T follicular helper cell (primary cell): ENCODE data around the gene HOXD12.
A peak's percentile ranks its signal among the peaks of the same experiment; 100 is the strongest.

Source experiments
- DNase-seq: peaks from one replicate; pipeline ENCODE4 v3.0.0-alpha.2; 2020; ENCODE audit warnings: low read depth

The HOXD12 gene

DNA sequence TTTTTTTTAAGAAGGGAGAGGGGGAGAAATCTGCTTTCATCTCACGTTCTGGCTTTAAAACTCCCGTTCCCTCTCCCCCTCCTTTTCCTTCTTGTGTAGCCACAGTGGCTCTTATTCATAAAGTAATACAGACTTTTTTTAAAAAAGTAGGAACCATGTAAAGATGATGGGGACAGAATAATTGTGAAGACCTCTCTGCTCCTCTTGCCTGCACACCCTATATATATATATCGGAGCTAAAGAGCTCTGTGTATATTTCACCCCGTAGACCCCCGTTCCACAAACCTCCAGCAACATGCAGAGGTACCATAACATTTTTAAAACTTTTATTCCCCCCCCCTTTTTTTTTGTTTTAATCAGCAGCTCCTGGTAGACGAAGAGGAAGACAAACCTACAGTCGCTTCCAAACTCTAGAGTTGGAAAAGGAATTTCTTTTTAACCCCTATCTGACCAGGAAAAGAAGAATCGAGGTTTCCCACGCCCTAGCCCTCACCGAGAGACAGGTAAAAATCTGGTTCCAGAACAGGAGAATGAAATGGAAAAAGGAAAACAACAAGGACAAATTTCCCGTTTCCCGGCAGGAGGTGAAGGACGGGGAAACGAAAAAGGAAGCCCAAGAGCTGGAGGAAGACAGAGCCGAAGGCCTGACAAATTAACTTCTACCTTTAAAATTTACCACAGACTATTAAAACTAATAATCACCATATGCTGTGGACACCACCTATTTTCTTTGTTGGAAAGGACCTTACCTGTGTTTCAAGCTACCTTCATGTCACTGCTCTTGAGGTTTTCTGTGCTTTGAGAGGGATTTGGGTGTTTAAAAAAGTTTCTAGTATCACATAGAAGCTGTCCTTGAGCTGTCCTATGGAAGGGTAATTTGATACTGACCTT is 31.6 kb downstream of the HOXD12 start:
- no peak for DNase-seq

DNA sequence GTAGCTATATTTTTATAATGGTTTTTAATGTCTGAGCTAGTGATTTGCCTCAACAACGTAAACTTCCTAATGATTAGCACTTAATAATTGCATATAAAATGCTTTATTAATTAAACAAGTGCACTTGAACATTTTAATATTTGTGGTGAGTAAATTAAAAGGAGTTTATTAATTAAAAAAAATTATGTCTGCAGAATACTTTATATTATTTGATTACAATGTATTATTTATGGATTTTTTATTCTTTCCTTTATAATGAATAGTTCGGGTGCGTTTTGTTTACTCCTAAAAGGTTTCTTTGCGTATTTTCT is 32.2 kb downstream of the HOXD12 start:
- no peak for DNase-seq

DNA sequence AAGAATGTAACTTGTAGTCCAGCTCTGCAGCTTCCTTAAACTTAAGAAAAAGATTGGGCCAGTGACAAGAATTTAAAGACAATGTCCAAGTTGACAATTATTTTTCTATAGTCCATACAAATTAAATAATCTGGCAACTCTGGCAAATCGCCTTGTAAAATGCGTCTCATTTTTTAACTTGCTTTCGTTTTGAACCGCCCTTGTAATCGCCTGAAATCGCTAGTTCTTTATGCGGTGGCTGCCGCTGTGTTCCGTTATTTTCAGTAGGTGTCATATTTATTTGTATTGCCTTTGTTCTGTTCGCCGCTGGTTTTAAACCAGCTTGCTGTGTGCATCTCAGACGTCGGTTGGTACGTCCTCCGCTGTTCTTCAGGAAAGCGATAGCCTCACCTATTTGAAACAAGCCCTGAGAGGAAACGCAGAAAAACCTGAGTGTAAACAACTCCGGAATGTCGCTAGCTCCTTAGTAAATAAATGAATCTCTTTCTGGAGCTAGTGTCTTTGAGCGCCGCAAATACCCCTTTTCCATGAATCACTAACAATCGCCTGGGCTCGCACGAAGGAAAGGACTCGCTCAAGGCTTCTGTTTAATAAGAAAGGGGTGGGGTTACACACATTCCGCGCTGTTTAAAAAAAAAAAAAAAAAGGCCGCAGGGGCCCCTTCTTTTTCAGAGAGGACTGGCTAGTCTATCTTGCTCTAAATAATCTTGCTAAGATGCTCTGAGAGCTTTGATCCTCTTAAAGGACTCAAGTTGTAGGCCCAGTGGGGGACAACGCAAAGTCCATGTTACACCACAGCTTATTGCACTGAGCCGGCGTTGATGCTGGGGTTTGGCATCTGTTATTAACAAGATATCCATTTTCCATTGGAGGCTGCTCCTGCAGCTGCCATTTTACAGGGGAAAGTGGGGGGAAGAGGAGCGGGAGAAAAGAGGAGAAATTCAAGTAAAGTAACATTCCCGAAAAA is 32.9 kb downstream of the HOXD12 start:
- no peak for DNase-seq

DNA sequence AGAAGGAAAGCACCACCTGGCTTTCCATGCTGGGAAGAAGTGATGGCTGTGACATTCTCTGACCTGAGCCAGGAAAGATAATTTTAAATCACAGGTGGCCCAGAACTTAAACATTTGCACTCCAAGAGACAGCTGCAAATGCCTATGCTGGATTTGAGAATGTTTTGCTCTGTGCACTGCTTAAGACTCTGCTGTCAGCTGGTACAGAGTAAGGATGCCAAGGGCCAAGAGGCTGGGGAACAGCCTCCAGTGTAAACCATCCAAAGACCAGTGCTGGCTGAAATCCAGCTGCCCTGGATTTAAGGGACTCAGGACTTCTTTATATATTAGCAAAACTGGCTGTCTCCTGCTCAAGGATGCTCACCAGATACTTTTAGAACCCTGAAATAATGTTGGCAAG is 33.8 kb downstream of the HOXD12 start:
- DNase-seq = no peak

DNA sequence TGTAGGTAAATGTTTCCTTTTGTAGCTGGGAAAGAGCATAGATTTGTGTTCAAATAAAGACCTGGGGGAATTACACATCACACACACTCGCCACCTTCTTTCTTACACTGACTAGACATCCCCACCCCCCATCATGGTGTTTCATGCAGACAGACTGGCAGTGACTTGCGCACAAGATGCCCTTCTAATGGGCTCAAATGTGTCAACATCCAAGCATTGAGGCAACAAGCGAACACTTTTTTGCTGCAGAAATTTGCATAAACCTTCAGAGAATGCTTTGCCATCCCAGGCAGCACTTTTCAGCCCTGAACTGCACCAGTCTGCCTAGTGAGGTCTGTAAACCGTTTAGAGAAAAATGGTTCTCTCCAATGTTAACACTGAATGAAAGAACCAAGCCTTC is 34.4 kb downstream of the HOXD12 start:
- DNase-seq = no peak

DNA sequence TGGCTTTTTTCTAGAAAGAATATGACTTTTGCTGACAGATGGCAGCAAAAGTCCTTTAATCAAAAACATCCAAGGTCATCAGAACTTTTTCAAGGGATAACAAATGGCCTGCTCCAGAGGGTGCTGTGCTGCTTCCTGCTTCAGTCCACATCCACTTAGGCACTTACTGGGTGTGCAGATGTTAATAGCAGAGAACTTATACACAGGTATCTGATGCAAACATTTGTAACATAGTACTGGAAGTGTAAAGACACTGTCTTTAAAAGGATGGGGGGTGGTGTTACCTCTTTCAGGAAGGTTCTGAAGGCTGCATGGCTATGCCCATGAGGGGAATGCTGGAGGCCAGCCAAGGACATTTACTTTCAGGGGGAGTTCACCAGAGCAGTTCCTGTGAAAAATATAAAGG is 35.4 kb downstream of the HOXD12 start:
- no peak for DNase-seq

DNA sequence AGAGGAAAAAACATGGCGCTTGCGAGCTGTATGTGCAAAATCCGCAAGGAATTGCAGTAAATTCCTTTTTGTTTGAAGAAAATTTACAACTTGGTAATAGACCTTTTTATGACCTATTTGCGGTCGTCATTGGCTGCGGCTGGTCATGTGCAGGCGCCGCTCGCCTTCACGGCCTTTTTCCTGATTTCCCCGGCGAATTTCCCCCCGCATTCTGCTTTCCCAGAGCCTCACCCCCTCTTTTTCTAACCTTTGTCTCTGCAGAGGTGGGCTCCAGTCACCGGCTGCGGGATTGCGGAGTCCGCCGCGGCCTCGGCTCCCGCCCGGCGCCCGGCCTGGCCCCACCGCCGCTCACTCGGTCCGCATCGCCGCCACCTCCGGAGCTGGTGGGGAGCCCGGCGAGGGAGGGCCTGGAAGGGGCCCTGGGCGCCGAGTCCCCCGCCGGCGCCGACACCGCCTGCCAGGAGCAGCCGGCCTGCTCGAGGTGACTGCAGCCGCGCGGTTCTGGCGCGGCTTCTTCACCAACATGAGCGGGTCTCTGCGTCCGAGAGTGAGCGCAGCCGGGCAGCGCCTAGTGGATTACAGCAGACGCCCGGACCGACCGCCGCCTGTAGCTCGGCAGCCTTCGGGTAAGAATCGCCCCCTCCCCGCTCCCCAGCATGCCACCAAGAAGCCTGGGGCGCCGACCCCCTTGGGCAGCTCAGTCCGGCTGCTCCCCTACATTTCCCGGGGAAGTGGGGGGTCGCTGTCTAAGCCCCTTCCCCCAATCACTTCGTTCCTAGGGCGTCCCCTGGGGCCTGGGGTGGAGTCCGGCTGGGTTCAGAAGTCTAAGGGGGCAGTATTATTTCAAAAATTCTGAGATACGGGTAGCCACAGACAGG is 37.0 kb downstream of the HOXD12 start:
- DNase-seq = no peak

DNA sequence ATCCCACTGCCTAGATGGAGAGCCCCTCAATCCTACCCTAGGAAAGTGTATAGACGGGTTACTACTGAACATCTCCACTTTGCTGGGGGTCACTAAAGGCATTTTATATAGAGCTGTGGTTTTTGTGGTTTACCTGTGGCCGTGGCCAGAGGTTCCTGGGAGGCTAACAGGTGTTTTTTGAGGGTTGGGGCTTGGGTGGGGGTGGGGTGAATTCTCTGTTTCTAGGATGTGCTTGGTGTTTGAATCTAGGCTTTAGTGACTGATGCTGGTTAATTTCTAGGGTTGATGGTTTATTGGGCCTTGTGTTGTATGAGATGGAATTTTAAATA is 37.6 kb downstream of the HOXD12 start:
- no peak for DNase-seq

DNA sequence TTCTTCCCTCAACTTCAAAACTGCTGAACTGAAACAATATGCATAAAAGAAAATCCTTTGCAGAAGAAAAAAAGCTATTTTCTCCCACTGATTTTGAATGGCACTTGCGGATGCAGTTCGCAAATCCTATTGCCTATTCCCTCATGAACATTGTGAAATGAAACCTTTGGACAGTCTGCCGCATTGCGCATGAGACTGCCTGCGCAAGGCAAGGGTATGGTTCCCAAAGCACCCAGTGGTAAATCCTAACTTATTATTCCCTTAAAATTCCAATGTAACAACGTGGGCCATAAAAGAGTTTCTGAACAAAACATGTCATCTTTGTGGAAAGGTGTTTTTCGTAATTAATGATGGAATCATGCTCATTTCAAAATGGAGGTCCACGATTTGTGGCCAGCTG is 38.3 kb downstream of the HOXD12 start:
- no peak for DNase-seq

DNA sequence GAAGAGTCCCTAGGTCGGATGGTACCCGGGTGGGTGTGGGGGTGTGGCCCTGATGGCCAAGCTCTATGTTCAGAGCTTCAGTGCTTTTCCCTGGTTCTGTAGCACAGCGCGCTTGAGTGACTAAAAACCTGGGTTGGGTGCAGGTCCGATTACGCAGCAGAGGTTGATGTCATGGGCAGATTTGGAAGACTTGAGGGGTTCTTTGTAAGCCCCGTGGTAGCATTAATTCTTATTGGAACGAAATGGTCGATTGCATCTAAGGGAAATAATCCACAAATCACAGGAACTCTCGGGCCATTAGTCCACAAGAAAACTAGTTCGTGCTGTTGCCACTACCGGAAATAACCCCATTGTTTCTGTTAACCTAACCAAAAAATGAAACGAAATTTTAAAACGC is 38.9 kb downstream of the HOXD12 start:
- no peak for DNase-seq

DNA sequence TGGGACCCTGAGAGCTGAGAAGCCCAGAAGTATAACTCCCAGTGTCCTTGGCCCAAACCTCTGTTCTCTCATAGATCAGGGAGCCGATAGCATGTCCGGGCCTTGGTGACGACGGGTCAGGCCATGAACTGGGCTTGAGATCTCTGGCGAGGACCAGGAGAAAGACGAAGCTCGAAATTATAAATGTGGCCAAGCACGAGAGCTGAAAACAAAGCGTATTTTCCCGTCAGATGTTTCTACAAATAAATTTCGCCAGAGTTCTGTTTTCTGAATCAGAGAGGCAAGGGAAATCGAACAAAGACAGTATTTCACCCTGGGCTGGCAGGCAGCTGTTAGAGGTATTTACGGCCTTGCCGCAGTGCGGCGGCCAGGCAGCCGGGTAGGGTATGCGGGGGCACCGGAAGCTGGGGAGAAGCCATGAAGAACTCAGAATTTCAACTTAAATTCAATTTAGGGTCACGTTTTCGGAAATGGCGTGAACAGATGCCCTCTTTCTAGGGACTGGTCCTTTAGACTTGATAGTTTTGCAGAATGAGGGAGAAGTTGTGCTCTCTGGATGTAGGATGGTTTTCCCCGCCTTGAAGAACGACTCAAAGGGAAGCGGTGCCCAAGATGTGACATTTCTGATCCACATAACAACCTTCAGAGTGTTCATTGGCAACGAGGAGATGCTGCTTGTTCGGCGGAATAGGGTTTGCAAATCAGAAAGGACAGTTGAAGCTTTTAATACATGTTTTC is 39.5 kb downstream of the HOXD12 start:
- no peak for DNase-seq

DNA sequence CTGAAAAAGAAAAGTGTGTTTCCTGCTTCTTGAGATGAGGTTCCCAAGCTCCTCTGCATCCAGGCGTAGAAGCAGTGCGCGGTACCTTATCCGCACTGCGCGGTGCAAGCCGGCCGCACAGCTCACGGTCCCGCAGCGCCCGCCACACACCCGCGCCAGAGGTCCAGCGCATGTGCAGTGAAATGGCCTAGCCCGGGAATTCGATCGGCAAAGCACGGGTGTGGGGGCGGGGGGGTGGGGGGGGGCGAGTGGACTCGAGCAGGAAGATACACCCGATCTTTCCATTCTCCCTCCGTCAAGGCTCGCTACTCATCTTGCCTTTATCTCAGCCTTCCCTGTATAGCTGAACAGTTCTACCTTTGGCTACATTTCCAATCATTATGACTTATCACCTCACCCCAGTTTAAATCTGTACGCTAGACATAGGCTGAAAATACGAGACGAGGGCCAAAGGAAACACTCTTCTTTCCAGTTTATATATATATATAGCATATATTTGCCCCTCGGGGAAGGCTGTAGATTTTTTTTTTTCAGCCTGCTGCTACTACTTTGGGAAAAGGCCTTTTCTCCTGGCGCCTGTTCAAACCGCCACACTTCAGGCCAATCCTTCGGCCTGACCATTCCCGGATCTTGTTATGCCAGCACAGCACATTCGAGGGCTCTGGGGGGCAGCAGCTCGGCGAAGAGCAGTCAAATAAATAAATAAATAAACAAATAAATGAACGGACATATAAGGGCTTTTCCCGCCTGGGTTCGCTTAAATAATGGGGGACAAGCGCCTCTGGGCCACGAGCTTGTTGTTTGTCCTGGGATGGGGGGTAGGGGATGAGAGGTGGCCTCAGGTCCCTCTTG is 40.3 kb downstream of the HOXD12 start:
- no peak for DNase-seq

DNA sequence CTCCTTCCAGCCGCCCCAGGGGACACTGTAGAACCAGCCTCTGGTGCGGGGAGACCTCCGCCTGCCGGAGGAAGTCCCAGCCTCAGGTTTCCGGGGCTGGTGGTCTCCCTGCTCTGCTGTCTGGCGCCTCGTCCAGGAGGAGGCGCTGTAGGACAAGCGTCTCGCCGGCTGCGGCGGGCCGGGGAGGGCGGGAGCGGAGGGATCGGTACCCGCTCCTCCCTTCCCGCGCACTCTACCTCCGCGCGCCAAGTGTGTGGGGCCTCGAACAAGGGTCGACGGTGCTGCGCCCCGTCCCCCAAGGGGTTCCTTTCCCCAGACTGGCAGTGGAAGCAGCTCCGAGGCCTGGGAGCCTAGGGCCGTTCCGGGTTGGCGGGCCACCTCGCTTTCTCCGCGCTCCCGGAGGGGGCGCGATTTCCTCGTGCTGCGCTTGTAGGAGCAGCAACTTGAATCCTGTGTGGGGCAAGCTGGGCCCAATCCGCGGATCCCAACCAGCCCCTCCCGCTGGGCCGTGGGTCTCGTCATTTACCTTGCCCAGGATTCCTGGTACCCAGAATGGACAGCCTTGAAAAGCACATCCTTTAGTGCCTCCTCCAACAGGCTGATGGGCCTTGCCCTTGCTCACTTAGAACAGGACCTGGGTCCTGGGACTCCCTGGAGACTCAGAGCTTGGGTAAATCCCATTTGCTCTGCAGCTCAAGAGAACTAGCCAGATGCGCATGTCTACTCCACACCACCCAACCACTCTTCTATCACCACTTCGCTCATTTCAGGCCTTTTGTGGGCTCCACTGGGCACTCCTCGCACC is 41.1 kb downstream of the HOXD12 start:
- peak; percentile 34 for DNase-seq

DNA sequence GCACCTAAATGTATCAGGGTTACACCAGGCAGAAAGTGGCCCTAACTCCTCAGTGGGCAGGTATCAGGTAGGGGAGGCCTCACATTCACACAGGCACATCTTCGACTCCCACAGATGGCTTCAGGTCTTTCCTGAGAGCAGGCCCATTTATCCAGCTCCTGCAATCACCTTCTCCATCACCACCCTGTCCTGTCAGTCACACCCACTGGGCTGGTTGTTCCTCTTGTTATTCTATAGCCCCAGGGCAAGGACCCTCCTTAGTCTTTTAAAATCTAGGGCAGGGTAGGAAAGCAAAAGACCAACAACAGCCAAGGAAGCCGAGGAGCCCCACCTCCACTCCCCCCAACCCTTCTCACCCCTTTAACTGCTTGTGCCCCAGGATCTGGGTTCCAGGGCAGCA is 42.7 kb downstream of the HOXD12 start:
- DNase-seq = no peak

DNA sequence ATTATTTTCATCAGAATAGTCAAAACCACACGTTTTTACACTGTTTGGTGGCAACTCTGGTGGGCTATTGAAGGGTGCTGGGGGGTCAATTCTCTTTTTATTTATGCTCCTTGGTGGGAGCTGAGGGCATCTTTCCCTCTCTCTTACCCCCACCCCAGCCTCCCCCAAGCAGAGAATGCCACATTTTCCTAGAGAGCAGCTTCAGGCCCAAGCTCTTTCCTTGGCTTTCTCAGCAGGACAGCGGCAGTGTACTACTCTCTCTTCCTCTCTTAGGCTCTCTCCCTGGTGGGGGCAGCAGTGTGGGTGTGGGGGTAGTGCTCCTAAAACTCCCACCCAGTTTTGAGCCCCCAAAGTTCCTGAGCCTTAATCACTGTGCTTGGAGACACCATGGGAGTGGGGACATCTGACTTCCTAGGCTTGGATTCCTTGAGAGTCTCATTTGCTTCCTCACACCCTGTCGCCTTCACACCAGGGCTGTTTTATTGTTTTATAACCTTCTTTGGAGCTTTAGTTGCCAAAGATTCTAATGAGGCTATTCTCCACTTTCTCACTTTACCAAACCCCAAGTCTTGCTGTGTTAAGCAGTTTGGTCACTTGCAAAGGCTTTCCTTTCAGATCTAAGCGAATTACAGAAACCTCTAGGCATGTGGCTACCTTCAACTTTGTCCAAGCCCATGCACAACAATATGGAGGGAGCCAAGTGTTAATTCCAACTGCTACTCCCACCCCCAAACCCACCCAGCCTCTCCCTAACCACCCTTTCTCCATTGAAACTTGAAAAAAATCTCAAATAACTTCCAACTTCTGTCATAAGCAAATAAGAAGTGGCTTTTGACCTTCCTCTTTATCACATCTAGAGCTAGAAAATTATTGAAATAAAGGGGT is 45.7 kb downstream of the HOXD12 start:
- DNase-seq = no peak

DNA sequence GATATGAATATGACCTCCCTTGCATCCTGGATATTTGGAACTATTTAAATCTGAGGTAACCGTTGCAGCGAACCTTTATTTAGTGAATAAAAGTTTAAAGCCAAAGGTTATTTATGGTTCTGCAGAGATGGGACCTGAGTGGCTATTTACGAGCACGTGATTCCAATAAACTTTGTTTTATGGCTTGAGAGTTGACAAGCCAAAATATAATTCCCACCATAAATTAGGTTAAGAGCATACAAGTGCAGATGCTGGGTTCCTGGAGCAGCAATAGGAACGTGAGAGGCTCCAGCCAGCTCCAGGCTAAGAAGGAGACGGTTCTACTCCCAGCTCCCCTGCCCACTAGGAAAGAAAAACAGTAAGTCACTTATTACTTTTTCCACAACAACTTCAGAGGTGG is 46.5 kb downstream of the HOXD12 start:
- no peak for DNase-seq

DNA sequence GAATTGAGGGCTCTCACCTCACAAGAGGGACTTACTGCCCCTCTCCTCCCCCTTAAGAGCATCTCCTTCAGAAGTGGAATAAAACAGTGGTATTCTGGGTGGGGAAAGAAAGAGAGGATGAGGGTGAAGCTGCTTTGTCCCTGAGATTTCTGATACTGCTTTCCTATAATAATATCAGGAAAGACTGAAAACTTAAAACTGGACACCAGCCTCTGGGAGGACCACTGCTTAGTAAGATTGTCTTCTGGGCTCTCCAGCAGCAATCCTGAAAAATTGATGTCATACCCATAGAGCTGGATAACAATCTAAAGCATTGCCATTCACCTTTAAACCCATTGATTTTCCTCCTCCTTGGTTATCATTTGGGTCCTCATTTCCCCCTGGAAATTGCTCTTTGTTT is 47.0 kb downstream of the HOXD12 start:
- no peak for DNase-seq

DNA sequence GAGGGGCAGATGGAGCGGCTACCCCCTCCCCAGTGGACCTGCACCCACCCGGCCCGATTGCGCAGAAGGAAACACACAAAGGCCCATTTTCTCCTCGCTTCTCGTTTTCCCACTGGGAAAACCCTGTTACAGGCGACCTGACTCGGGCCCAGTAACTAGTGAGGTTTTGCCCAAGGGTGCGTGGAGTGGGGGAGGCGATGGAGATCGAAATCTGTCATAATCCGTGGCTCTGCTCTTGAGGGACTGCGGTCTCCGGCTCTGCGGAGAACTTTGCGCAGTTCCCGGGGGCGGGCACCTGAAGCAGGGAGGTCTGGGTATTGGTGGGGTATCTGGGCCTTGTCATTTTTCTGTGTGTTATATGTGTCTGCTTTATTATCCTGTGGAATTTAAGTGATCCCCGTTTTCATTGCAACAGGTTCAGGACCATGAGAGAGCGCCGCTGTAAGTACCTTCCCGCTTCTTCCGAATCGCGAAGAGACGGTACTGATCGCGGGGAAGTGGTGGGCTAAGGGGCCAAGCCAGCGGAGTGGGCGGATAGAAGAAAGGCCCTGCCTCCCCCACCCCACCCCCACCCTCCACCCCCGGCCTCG is 47.7 kb downstream of the HOXD12 start:
- no peak for DNase-seq
